Mesothelial cell of epicardium (in vitro differentiated cells): ENCODE results near the gene DYSF. TPM values are rescaled to one million over a fixed set of nuclear protein-coding genes. Genes with fewer than 3 reads are reported as not detected.

Source experiments
- DNase-seq, 2 experiments: peaks; one replicate each; pipeline ENCODE4 v3.0.0; 2021; ENCODE audit warnings: low spot score in 2 of 2; ENCODE audit not compliant: unreplicated experiment in 2 of 2
- H3K27ac Mint-ChIP-seq: 2 replicates; pipeline ENCODE4 v1.8.0; 2021; ENCODE audit warnings: mixed read lengths
- H3K27me3 Mint-ChIP-seq: 2 replicates; pipeline ENCODE4 v1.8.0; 2021; ENCODE audit warnings: low read depth, mixed read lengths
- H3K36me3 Mint-ChIP-seq: 2 replicates; pipeline ENCODE4 v1.8.0; 2021; ENCODE audit warnings: mixed read lengths
- H3K4me1 Mint-ChIP-seq: 2 replicates; pipeline ENCODE4 v1.8.0; 2021; ENCODE audit warnings: mixed read lengths
- H3K4me3 Mint-ChIP-seq: 2 replicates; pipeline ENCODE4 v1.8.0; 2021; ENCODE audit warnings: mild to moderate bottlenecking, moderate library complexity, mixed read lengths
- H3K9me3 Mint-ChIP-seq: 2 replicates; pipeline ENCODE4 v1.8.0; 2021; ENCODE audit warnings: mixed read lengths
- CTCF ChIP-seq: fragments of 200-600 bp; sonication (generic); IDR thresholded peaks from one replicate; pipeline ENCODE4 v1.5.0; 2021; ENCODE audit warnings: antibody characterized with exemption; ENCODE audit not compliant: unreplicated experiment
- total RNA-seq: library from RNA; stranded (reverse); gene quantifications from 3 replicates; pipeline ENCODE4 v1.2.1, GENCODE V29; 2021

The DYSF gene
- total RNA-seq, 1 donor from 2014 or later = 0.96 TPM

GRCh38 chr2:71587509-71588073 is 134.2 kb downstream of the DYSF start:
- Mint-ChIP-seq H3K36me3 (no peaks in the 10 kb centered on the region), H3K27ac (no peak overlapping the region), H3K4me3 (no peak overlapping the region)

DNA sequence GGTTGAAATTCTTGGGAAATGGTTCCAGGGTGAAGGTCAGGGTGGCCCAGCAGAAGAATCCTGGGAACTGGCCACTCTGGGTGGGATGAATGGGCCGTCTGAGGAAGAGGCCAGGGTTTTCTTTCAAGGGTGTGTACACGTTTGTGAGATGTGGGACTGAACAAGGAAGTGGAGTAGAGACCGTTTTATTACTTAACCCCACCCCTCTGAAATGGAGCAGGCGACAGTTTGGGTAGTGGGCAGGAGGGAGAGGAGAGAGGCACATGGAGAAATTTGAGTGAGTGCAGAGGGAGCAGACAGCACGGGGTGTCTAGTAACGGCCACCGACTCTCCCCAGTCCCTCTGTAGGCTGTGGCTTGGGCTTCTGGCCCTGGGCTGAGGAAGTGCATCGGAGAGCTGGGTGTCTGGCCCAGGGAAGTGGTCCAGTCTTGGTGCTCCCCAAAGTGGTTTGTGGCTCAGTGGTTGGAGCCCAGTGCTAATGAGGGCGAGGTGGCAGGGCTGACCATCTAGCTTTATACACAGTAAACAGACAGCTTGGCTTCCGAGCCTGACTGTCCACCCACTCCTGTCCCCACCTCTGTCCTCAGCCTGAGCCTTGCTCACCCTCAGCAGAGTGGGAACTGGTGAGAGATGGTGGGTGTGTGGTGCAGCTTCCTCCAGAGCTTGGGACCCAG is 135.3 kb downstream of the DYSF start:
- H3K27me3 Mint-ChIP-seq = no peaks in the 10 kb centered on the region
- no peak for DNase-seq
- H3K27ac Mint-ChIP-seq = no peak overlapping the region
- peaks cover 13% of the 10 kb centered on the region for H3K4me1 Mint-ChIP-seq
- no peak for TF ChIP-seq CTCF
- no peaks in the 10 kb centered on the region for H3K9me3 Mint-ChIP-seq
- no peaks in the 10 kb centered on the region for H3K36me3 Mint-ChIP-seq
- no peak overlapping the region for H3K4me3 Mint-ChIP-seq

More at GRCh38 chr2:71587509-71588073, 134.2 kb downstream of the DYSF start:
- DNase-seq = no peak
- TF ChIP-seq CTCF = no peak
- no peaks in the 10 kb centered on the region for H3K27me3 Mint-ChIP-seq
- H3K4me1 Mint-ChIP-seq = peaks cover 13% of the 10 kb centered on the region
- H3K9me3 Mint-ChIP-seq = no peaks in the 10 kb centered on the region

GRCh38 chr2:71589763-71590162 is 136.4 kb downstream of the DYSF start:
- TF ChIP-seq CTCF = no peak
- H3K27ac Mint-ChIP-seq = no peak overlapping the region
- H3K27me3 Mint-ChIP-seq = no peaks in the 10 kb centered on the region
- DNase-seq = no peak
- H3K4me3 Mint-ChIP-seq = no peak overlapping the region
- no peaks in the 10 kb centered on the region for H3K36me3 Mint-ChIP-seq
- H3K9me3 Mint-ChIP-seq = no peaks in the 10 kb centered on the region
- H3K4me1 Mint-ChIP-seq = peaks cover 13% of the 10 kb centered on the region

DNA sequence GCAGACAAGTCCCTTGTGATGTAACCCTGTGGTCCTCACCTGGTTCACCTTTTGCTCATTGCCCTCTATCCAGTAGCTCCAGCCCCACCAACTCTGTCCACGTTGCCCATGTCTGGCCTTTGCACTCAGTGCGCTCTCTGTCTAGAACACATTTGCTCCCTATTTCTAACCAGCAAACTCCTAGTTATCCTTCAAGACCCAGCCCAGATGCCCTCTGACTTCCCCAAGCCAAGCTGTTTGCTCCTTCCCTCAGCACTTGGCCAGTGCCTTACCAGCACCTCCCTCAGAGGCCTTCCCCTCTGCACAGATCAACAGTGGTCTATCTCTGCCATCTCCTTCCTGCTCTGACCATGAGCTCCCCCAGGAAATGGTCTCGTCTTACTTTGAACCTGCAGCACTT is 137.7 kb downstream of the DYSF start:
- Mint-ChIP-seq H3K4me1 (peaks cover 16% of the 10 kb centered on the region), H3K27ac (no peak overlapping the region), H3K4me3 (no peak overlapping the region), H3K27me3 (no peaks in the 10 kb centered on the region), H3K36me3 (no peaks in the 10 kb centered on the region), H3K9me3 (no peaks in the 10 kb centered on the region)
- DNase-seq = no peak
- TF ChIP-seq CTCF = no peak

DNA sequence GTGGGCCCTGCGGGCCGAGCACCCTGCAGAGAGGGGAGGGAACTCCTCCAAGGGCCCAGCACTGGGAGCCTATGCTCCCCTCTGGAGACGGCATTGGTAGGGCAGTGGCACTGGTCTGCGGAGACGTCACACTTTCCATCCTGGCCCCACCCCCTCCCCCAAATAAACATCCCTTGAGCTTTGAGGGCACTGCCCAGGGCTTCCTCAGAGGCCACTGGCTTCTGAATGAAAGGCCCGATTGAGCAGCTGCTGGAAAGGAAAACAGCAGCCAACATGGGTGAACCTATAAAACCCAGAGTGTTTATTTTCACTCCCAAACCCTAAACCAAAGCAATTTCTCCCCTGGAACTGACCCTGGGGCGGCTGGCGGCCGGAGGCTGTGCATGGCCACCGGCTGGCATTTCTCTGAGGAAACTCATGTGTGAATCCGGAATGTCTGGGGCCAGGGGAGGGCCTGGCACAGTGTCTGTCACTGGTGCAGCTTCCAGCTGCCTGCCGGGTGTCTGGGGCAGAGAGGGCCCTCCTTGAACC is 138.9 kb downstream of the DYSF start:
- Mint-ChIP-seq H3K36me3 (no peaks in the 10 kb centered on the region), H3K4me1 (peaks cover 15% of the 10 kb centered on the region)

More for the DNA sequence above, 138.9 kb downstream of the DYSF start:
- H3K27ac Mint-ChIP-seq = no peak overlapping the region
- no peaks in the 10 kb centered on the region for H3K27me3 Mint-ChIP-seq
- no peak for DNase-seq
- TF ChIP-seq CTCF = no peak
- no peaks in the 10 kb centered on the region for H3K9me3 Mint-ChIP-seq
- H3K4me3 Mint-ChIP-seq = no peak overlapping the region
